T-helper 17 cell (primary cell): ENCODE data around the gene IRAK2. TPM values are rescaled to one million over a fixed set of nuclear protein-coding genes. Genes with fewer than 3 reads are reported as not detected.
"Not testable (repeated sequence)": the region's sequence is repeated elsewhere in the genome, so short reads cannot be mapped to it uniquely, and the experiment has no call there.

Experiments used
- ATAC-seq: fragments of 150-1000 bp; cut with Tn5 transposase; 2 replicates; pipeline ENCODE4 v1.10.0; 2021; ENCODE audit warnings: mild to moderate bottlenecking, moderate library complexity
- DNase-seq, 3 donors: peaks; one replicate each; pipeline versions ENCODE4 v3.0.0 to v3.0.0-alpha.2; 2020 to 2021
- H3K9me3 ChIP-seq: one replicate; pipeline ENCODE4 v1.7.0; 2013; ENCODE audit warnings: low read length, mild to moderate bottlenecking; ENCODE audit not compliant: control insufficient read depth, poor library complexity, severe bottlenecking
- H3K27ac Mint-ChIP-seq: one replicate; pipeline ENCODE4 v1.8.0; 2022; ENCODE audit warnings: mild to moderate bottlenecking, moderate library complexity, mixed read lengths
- H3K27me3 Mint-ChIP-seq: one replicate; pipeline ENCODE4 v1.8.0; 2022; ENCODE audit warnings: mixed read lengths
- H3K36me3 Mint-ChIP-seq: one replicate; pipeline ENCODE4 v1.8.0; 2022; ENCODE audit warnings: low read depth, mixed read lengths
- H3K4me1 Mint-ChIP-seq: one replicate; pipeline ENCODE4 v1.8.0; 2022; ENCODE audit warnings: mild to moderate bottlenecking, mixed read lengths
- H3K4me3 Mint-ChIP-seq: one replicate; pipeline ENCODE4 v1.8.0; 2022; ENCODE audit warnings: mild to moderate bottlenecking, moderate library complexity, mixed read lengths
- total RNA-seq, 4 donors: library from RNA in 2 of 4; stranded (reverse) in 2 of 4; gene quantifications; one replicate each; pipeline ENCODE4 v1.2.3 and lab custom pipeline; 2022 to 2026

IRAK2 gene
- total RNA-seq, 2 donors from 2014 or later, result 4.6 to 5.0 TPM

GRCh38 chr3:10169000-10169496 is 4.3 kb downstream of the IRAK2 start:
- DNase-seq (no peak), ATAC-seq (no peak)
- Mint-ChIP-seq H3K4me3 (no peak overlapping the region), H3K27ac (no peak overlapping the region), H3K27me3 (no peaks in the 10 kb centered on the region), H3K4me1 (peaks cover 12% of the 10 kb centered on the region), H3K36me3 (no peaks in the 10 kb centered on the region)
- H3K9me3 ChIP-seq, result no peaks in the 10 kb centered on the region

GRCh38 chr3:10170915-10171478 is 6.3 kb downstream of the IRAK2 start:
- H3K27ac Mint-ChIP-seq, result no peak overlapping the region
- no peak for ATAC-seq
- no peaks in the 10 kb centered on the region for H3K36me3 Mint-ChIP-seq
- DNase-seq, result no peak
- no peaks in the 10 kb centered on the region for H3K9me3 ChIP-seq
- no peaks in the 10 kb centered on the region for H3K27me3 Mint-ChIP-seq
- H3K4me3 Mint-ChIP-seq, result no peak overlapping the region
- H3K4me1 Mint-ChIP-seq, result peaks cover 12% of the 10 kb centered on the region

GRCh38 chr3:10173095-10173925 is 8.6 kb downstream of the IRAK2 start:
- Mint-ChIP-seq H3K27ac (no peak overlapping the region), H3K27me3 (no peaks in the 10 kb centered on the region), H3K4me1 (peaks cover 7% of the 10 kb centered on the region), H3K4me3 (no peak overlapping the region), H3K36me3 (no peaks in the 10 kb centered on the region)
- H3K9me3 ChIP-seq, result no peaks in the 10 kb centered on the region
- DNase-seq, result no peak
- ATAC-seq, result no peak

GRCh38 chr3:10173926-10174435 is 9.3 kb downstream of the IRAK2 start:
- Mint-ChIP-seq H3K27me3 (no peaks in the 10 kb centered on the region), H3K27ac (peak overlapping the region; percentile 72), H3K4me1 (peaks cover 9% of the 10 kb centered on the region), H3K36me3 (no peaks in the 10 kb centered on the region), H3K4me3 (peak overlapping the region; percentile 39)
- DNase-seq (no peak), ATAC-seq (peak; percentile 60)
- H3K9me3 ChIP-seq, result no peaks in the 10 kb centered on the region

GRCh38 chr3:10175334-10175733 is 10.6 kb downstream of the IRAK2 start:
- H3K9me3 ChIP-seq, DNase-seq, H3K36me3 Mint-ChIP-seq, ATAC-seq, H3K4me3 Mint-ChIP-seq, H3K27me3 Mint-ChIP-seq, H3K27ac Mint-ChIP-seq: not testable (repeated sequence)
- H3K4me1 Mint-ChIP-seq, result peaks cover 17% of the 10 kb centered on the region

GRCh38 chr3:10176150-10176549 is 11.4 kb downstream of the IRAK2 start:
- not testable (repeated sequence) for ATAC-seq, H3K27me3 Mint-ChIP-seq, H3K27ac Mint-ChIP-seq, H3K9me3 ChIP-seq, H3K36me3 Mint-ChIP-seq, H3K4me3 Mint-ChIP-seq, DNase-seq
- peaks cover 19% of the 10 kb centered on the region for H3K4me1 Mint-ChIP-seq

- Mint-ChIP-seq H3K4me3 (no peak overlapping the region), H3K27me3 (no peaks in the 10 kb centered on the region), H3K36me3 (no peaks in the 10 kb centered on the region), H3K4me1 (peaks cover 23% of the 10 kb centered on the region), H3K27ac (peak overlapping the region; percentile 39)
- no peak for DNase-seq
- ATAC-seq, result no peak
- no peaks in the 10 kb centered on the region for H3K9me3 ChIP-seq
Measured at GRCh38 chr3:10177737-10178136, 13.0 kb downstream of the IRAK2 start.

- DNase-seq (no peak), ATAC-seq (no peak)
- peak overlapping the region; percentile 19 for H3K27ac Mint-ChIP-seq
- peaks cover 23% of the 10 kb centered on the region for H3K4me1 Mint-ChIP-seq
- no peaks in the 10 kb centered on the region for H3K27me3 Mint-ChIP-seq
- no peak overlapping the region for H3K4me3 Mint-ChIP-seq
- H3K9me3 ChIP-seq, result no peaks in the 10 kb centered on the region
- H3K36me3 Mint-ChIP-seq, result no peaks in the 10 kb centered on the region
Measured at GRCh38 chr3:10178892-10179291, 14.2 kb downstream of the IRAK2 start.

- Mint-ChIP-seq H3K4me1 (peaks cover 21% of the 10 kb centered on the region), H3K36me3 (no peaks in the 10 kb centered on the region), H3K27ac (peak overlapping the region; percentile 19), H3K4me3 (no peak overlapping the region), H3K27me3 (no peaks in the 10 kb centered on the region)
- ATAC-seq (no peak), DNase-seq (no peak)
- H3K9me3 ChIP-seq, result no peaks in the 10 kb centered on the region
Measured at GRCh38 chr3:10180289-10180688, 15.6 kb downstream of the IRAK2 start.

- peaks cover 23% of the 10 kb centered on the region for H3K4me1 Mint-ChIP-seq
- H3K27ac Mint-ChIP-seq, result peak overlapping the region; percentile 19
- no peaks in the 10 kb centered on the region for H3K9me3 ChIP-seq
- H3K27me3 Mint-ChIP-seq, result no peaks in the 10 kb centered on the region
- H3K36me3 Mint-ChIP-seq, result no peaks in the 10 kb centered on the region
- ATAC-seq (no peak), DNase-seq (no peak)
- no peak overlapping the region for H3K4me3 Mint-ChIP-seq
Measured at GRCh38 chr3:10180738-10181295, 16.1 kb downstream of the IRAK2 start.

GRCh38 chr3:10182950-10183349 is 18.2 kb downstream of the IRAK2 start:
- no peak overlapping the region for H3K4me3 Mint-ChIP-seq
- no peak for ATAC-seq
- H3K9me3 ChIP-seq, result no peaks in the 10 kb centered on the region
- H3K36me3 Mint-ChIP-seq, result no peaks in the 10 kb centered on the region
- H3K27ac Mint-ChIP-seq, result peak overlapping the region; percentile 34
- DNase-seq, result no peak
- H3K27me3 Mint-ChIP-seq, result no peaks in the 10 kb centered on the region
- H3K4me1 Mint-ChIP-seq, result peaks cover 34% of the 10 kb centered on the region

GRCh38 chr3:10184250-10184649 is 19.5 kb downstream of the IRAK2 start:
- Mint-ChIP-seq H3K36me3 (no peaks in the 10 kb centered on the region), H3K4me1 (peaks cover 38% of the 10 kb centered on the region), H3K27ac (peak overlapping the region; percentile 93), H3K27me3 (no peaks in the 10 kb centered on the region), H3K4me3 (no peak overlapping the region)
- H3K9me3 ChIP-seq, result no peaks in the 10 kb centered on the region
- ATAC-seq, result no peak
- no peak for DNase-seq
